ENCODE data around the gene EPN1. TPM values are rescaled to one million over a fixed set of nuclear protein-coding genes. Genes with fewer than 3 reads are reported as not detected.

EPN1 gene
- total RNA-seq, 1 donor from 2014 or later = 151 TPM

DNA sequence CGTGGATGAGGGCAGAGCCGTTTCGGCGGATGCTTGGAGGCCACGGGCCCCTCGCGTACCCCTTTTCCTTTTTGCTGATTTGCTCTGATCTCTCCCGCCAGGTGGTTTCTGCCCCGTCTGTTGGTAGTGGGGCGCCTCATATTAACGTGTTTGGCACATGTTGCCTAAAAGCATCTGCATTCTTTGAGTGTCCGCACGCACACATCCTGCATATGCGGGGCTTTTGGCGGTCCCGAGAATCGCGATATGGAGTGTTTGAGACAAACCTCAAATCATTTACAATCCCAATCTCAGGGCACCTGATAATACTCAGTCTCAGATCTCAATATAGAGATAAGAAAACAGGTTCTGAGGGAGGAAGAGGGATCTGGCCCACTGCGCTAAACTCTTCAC is 19.4 kb upstream of the EPN1 start:
- DNase-seq (ENCODE audit: low read depth) = no peak
- TF ChIP-seq, protein P1, sequence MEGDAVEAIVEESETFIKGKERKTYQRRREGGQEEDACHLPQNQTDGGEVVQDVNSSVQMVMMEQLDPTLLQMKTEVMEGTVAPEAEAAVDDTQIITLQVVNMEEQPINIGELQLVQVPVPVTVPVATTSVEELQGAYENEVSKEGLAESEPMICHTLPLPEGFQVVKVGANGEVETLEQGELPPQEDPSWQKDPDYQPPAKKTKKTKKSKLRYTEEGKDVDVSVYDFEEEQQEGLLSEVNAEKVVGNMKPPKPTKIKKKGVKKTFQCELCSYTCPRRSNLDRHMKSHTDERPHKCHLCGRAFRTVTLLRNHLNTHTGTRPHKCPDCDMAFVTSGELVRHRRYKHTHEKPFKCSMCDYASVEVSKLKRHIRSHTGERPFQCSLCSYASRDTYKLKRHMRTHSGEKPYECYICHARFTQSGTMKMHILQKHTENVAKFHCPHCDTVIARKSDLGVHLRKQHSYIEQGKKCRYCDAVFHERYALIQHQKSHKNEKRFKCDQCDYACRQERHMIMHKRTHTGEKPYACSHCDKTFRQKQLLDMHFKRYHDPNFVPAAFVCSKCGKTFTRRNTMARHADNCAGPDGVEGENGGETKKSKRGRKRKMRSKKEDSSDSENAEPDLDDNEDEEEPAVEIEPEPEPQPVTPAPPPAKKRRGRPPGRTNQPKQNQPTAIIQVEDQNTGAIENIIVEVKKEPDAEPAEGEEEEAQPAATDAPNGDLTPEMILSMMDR (conservative IDR thresholded peaks at IDR 0.05; ENCODE audit: low read depth, low read length) = no peak
- peak overlapping the region; percentile 87 for H3K4me3 ChIP-seq (ENCODE audit: low read depth, low read length)

DNA sequence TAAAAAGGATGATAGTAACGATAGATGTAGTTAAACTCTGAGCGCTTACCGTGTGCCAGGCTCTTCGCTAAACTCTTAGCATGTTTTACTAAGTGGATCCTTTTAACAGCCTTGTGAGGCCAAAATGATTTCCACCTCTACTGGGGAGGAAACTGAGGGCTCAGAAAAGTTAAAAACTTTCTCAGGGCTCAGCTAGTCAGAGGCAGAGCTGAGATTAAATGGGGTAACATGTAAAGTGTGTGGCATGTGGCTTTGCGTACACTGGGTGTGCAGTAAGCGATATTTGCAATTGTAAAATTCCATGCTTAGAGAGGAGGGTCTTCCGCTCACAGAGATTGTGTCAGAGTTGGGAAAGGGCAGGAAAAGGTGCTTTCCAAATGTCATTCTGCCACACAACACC is 18.5 kb upstream of the EPN1 start:
- TF ChIP-seq, protein P1 (conservative IDR thresholded peaks at IDR 0.05; ENCODE audit: low read depth, low read length) = no peak
- no peak for DNase-seq (ENCODE audit: low read depth)
- peak overlapping the region; percentile 87 for H3K4me3 ChIP-seq (ENCODE audit: low read depth, low read length)

DNA sequence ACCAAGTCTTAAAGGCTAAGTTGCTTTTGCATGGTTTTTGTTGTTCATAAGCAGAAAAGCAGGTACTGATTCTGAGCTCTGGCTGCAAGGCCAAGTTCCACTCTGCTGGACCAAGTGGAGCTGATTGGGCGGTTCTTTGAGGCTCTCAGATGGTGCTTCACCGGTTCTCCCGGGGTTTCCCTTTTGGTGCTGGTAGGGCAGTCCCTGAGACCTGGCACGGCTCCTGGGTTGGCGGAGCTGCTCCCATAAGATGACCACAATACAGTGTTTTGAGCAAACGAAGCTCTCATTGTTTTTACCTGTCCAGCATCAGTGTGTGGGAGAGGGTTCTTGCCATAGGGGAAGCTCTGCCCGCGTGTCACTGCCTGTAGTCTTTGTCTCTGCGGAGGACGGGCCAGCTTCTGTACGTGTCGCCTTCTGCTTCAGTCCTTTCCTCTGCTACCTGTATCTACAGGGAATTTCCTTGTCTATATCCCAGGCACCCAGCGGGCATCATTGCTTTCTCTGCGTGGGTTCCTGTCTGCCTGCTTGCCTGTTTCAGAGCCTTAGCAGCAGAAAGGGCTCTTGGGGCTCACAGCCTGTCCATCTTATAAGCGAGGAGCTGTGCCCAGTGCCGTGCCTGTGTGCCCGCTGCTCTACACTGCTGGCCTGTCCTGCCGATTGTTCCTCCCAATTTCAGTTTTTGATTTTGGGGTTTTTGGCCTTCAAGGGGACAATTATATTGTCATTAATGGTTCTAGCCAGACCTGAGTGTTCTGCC is 17.9 kb upstream of the EPN1 start:
- no peak for DNase-seq (ENCODE audit: low read depth)
- TF ChIP-seq, protein P1 (conservative IDR thresholded peaks at IDR 0.05; ENCODE audit: low read depth, low read length) = no peak
- H3K4me3 ChIP-seq (ENCODE audit: low read depth, low read length) = peak overlapping the region; percentile 87

DNA sequence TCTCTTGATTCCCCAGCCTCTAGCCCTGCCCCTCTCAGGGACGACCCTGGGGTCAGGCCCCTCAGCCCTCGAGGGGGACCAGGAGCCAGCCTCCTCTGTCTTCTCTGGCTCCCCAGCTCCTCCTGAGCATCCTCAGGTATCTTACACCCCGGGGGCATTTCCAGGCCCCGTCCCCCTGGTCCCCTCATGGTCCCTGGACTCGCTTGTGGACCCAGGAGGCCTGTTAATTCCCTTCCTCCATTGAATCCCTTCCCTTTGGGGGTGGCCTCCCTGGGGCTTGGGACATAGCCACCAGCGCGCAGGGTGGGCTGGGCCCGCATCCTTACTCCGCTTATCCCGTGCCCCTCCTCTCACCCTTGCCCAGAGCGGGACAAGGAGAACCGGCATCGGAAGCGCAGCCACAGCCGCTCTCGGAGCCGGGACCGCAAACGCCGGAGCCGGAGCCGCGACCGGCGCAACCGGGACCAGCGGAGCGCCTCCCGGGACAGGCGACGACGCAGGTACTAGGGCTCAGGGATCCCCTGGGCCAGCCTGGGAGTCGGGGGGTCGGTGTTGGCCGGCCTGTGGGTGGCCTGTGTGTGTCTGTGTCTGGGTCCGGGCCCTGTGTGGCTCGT is 16.1 kb upstream of the EPN1 start:
- DNase-seq (ENCODE audit: low read depth) = no peak
- no peak overlapping the region for H3K4me3 ChIP-seq (ENCODE audit: low read depth, low read length)

DNA sequence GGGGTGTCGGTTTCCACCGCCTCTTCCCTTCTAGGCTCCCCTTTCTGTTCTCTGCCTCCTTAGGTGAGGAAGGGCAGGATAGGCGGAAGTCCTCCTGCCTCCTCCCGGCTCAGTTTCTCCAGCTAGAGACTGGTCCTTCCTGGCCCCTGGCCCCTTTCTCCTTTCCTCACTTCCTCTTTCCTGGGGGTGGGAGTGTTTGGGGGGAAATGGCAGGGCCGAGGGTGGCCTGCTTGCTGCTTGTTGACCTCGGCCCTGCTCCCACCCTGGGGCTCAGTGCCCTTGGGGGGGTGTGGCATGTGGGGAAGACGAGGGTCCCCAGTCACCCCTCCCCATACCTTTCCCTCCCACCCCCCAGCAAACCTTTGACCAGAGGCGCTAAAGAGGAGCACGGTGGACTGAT is 15.2 kb upstream of the EPN1 start:
- TF ChIP-seq, protein P1 (conservative IDR thresholded peaks at IDR 0.05; ENCODE audit: low read depth, low read length) = no peak
- DNase-seq (ENCODE audit: low read depth) = no peak
- H3K4me3 ChIP-seq (ENCODE audit: low read depth, low read length) = no peak overlapping the region

More for the DNA sequence above, 16.1 kb upstream of the EPN1 start:
- TF ChIP-seq, protein P1 (conservative IDR thresholded peaks at IDR 0.05; ENCODE audit: low read depth, low read length) = no peak

DNA sequence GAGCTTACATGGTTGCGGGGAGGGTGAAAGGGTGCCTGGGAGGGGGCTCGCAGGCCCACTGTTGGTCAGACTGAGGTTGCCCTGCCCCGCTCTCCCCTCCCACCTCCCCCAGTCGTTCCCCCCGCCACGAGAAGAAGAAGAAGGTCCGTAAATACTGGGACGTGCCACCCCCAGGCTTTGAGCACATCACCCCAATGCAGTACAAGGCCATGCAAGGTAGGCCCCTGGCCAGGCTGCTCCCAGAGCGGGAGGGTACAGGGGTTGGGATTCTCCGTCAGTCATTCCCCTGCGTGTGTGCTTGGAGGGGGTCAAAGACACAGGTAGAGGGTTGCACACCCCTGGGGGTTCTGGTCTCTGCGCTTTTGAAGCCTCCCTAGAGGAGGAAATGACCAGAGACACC is 14.6 kb upstream of the EPN1 start:
- DNase-seq (ENCODE audit: low read depth) = no peak

More for the DNA sequence above, 14.6 kb upstream of the EPN1 start:
- no peak overlapping the region for H3K4me3 ChIP-seq (ENCODE audit: low read depth, low read length)
- TF ChIP-seq, protein P1 (conservative IDR thresholded peaks at IDR 0.05; ENCODE audit: low read depth, low read length) = no peak

Measured in epithelial cell of proximal tubule (primary cell).